Activated naive CD4-positive, alpha-beta T cell treated with Interleukin-2 at 50 U/mL for 16 hours (primary cell): ENCODE results near the gene CASZ1.

Experiments used
- DNase-seq: peaks from one replicate; pipeline ENCODE4 v3.0.0-alpha.2; 2020

CASZ1 gene, protein sequence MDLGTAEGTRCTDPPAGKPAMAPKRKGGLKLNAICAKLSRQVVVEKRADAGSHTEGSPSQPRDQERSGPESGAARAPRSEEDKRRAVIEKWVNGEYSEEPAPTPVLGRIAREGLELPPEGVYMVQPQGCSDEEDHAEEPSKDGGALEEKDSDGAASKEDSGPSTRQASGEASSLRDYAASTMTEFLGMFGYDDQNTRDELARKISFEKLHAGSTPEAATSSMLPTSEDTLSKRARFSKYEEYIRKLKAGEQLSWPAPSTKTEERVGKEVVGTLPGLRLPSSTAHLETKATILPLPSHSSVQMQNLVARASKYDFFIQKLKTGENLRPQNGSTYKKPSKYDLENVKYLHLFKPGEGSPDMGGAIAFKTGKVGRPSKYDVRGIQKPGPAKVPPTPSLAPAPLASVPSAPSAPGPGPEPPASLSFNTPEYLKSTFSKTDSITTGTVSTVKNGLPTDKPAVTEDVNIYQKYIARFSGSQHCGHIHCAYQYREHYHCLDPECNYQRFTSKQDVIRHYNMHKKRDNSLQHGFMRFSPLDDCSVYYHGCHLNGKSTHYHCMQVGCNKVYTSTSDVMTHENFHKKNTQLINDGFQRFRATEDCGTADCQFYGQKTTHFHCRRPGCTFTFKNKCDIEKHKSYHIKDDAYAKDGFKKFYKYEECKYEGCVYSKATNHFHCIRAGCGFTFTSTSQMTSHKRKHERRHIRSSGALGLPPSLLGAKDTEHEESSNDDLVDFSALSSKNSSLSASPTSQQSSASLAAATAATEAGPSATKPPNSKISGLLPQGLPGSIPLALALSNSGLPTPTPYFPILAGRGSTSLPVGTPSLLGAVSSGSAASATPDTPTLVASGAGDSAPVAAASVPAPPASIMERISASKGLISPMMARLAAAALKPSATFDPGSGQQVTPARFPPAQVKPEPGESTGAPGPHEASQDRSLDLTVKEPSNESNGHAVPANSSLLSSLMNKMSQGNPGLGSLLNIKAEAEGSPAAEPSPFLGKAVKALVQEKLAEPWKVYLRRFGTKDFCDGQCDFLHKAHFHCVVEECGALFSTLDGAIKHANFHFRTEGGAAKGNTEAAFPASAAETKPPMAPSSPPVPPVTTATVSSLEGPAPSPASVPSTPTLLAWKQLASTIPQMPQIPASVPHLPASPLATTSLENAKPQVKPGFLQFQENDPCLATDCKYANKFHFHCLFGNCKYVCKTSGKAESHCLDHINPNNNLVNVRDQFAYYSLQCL (N-terminal part only)

DNA sequence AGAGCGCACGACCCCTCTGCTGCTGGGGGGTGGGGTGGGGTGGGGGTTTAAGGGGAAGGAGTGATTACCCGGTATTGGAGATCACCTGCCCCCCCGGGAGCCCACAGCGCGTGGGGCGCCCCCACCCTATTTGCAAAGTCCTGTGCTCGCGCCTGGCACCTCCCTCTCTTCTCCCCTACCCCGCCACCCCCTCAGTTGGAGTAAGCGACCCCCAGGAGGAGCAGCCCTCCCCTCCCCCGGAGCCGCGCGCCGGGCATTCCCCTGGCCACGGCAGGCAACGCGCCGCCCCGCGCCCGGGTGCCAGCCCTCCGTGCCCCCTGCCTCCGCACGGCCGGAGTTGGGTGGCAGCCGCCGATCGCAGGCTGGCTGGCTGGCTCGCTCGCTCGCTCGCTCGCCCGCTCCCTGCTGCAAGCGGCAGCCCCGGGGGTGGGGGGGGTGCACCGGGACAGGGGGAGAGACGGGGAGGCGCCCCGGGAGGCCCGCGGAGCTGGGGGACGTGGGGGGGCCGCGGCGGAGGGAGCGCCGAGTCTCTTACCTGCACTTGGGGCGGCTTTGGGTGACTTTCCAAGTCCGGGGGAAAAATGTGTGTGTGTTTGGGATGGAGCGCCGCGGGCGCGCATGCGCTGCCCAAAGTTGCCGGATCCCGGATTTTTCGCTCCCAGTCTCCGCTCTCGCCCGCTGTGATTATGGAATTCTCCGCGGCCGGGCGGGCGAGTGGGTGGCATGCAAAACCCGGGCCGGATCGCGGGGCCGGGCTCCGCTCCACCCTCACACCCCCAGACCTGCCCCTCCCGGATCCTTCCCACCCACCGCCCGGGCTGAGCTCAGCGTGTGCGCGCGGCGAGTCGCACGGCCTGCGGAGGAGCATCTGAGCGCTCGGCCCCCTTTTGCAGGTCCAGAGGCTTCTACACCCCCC is at the start of gene CASZ1:
TSS of gene CASZ1 (minus strand) at position 618 of the 916 bp plus-strand sequence. CDS start 102,757 bp downstream, outside the sequence.
- no peak for DNase-seq

DNA sequence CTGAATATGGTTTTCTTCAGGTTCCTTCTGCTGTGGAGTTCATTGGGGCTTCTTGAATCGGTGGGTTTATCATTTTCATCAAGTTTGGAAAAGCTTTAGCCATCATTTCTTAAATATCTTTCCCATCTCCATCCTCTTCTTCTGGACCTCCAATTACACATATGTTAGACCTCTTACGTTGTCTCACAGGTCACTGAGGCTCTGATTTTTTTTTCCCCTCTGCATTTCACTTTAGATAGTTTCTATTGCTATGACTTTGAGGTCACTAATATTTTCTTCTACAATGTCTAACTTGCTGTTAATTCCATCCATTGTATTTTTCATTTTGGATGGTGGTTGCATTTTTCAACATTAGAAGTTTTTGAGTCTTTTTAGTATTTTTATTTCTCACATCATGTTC is 47.3 kb upstream of the CASZ1 start:
- DNase-seq: no peak

DNA sequence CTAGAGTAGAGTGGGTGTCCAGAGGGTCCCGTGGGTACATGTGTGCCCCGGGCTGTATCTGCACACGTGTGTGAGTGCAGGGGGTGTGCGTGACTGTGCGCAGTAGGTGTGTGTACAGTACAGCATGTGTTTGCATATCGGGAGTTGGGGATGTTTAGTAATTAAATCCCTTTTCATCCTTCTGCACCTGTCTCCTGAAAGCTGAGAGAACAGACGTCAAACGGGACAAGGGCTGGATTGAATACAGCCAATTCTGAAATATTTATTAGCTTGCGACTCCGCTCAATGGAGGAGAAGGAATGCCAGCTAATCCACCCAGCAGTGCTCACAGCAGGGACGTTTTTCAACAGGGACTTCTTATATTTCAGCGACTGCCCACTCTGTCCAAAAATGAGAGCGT is 44.7 kb upstream of the CASZ1 start:
- no peak for DNase-seq

DNA sequence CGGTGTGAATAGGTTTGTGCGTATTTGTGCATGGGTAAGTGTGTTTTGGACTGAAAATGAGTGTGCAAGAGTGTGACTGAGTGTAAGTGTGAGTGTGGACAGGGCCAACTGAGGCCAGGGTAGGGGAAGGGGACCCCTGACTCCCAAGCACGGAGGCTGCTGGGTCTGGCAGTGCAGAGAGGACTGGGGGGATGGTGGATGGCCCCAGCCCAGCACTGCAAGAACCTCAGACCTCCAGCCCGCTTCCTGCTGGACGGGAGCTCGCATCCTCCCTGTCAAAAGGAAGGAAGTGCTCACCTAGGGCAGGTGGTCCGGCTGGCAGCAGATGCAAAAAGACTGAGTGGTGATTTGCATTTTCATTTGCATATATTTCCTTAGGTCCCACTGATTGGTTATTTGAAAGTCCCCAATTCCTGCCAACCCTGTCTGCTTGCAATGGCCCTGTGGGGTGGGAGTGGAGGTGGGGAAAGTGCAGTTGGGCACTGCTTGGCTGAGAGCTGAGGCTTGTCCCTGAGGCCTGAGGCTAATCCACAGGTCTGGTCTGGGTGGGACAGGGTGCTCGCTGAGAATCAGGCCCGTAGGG is 42.8 kb upstream of the CASZ1 start:
- DNase-seq: no peak

DNA sequence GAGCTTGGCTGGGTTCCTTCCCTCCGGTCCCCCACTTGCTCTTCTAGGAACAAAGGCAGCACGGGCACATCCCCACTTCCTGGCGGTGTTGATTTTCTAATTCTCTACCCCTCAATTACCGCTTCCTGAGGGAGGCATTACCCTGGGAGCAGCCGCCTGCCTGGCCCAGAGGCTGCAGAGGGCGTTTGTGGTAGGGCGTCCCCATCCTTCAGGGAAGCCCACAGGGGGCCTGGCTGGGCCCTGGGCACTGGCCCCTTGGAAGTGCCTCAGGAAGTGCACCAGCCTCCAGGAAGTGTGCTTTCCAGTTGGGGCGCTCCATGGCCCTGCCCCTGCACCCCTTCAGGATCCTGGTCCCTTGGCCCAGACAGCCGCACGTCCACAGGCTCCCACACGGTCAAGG is 42.1 kb upstream of the CASZ1 start:
- no peak for DNase-seq

DNA sequence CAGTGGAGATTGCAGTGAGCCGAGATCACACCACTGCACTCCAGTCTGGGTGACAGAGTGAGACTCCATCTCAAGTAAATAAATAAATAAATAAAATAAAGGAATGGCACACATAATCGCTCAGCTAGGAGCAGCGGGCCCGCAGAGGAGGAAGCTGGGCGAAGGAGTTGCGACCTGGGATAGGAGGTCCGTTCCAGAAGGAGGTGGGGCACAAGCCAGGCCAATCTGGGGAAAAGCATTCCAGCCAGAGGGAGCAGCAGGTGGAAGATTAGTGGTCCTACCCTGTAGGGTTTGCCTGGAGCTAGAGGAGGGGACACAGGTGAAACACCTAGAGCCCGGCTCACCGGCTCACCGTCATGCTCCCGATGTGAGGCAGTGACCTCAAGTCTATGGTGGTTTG is 40.3 kb upstream of the CASZ1 start:
- no peak for DNase-seq

DNA sequence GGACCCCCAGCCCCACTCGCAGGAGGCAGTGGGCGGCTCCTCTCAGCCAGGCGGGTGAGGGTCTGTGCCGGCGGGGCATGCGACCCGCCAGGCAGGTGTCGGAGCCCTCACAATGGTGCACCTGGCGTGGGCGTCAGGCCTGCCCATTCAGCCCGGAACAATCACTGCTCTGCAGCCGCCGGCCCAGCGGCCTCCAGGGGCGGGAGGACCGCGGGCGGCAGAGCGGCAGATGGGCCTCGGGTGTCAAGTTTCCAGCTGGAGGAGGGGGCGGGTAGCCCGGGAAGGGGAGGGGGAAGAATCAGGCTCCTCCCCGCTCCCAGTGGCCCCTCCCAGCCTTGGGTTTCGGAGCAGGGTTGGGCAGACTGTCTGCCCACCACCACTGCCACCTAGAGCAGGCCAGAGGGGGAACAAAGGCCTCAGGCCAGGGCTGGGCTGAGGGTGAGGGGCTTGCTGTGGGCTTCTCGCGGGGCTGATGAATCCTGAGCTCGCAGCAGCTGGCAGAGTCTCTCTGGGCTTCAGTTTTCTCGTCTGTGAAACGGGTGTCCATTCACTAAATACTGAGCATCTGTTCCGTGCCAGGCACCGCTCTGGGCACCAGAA is 39.5 kb upstream of the CASZ1 start:
- DNase-seq: no peak

DNA sequence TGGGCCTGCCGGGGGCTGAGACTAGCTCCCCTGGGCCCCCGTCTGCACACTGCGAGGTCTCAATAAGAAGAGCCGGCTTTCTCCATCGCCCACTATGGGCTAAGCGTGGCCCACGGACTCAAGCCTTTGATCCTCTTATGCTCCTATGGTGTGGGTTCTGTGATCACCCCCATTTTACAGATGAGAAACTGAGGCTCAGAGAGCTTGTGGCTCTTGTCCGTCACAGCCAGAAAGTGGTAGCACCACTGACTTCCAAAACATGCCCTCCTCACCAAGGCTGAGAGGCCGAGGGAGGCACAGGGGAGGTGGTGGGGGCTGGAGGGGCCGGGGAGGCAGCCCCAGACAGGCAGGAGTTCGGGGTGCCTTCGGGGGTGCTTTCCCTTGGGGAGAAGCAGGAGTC is 39.0 kb upstream of the CASZ1 start:
- DNase-seq: no peak

DNA sequence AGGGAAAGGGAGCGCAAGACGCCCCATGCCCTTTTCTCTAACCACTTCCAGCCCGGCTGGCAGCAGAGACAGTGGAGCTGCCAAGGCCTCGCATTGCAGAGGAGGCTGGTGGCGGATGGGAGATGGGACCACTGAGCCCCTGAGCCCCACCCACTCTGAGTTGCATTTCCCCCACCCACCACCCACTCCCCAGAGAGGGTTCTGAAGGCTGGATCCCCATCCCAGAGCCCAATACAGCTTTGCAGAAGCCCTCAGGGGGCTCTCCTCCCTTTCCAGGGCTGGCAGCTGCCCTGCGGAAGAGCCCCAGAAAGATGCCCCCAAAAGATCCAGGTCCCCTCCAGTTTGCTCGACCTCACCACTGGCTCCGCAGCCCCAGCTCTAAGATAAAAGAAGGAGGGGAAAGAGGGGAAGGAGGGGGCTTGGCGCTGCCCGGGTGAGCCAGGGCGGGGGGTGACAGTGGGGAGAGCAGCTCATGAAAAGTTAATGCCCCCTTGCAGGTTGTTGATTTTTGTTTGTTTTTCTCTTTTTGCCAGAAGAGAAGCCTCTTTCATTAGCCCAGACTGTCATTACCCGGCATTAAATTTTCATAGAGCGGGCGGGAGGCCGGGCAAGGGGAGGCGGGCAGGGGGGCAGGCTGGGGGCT is 38.4 kb upstream of the CASZ1 start:
- no peak for DNase-seq

DNA sequence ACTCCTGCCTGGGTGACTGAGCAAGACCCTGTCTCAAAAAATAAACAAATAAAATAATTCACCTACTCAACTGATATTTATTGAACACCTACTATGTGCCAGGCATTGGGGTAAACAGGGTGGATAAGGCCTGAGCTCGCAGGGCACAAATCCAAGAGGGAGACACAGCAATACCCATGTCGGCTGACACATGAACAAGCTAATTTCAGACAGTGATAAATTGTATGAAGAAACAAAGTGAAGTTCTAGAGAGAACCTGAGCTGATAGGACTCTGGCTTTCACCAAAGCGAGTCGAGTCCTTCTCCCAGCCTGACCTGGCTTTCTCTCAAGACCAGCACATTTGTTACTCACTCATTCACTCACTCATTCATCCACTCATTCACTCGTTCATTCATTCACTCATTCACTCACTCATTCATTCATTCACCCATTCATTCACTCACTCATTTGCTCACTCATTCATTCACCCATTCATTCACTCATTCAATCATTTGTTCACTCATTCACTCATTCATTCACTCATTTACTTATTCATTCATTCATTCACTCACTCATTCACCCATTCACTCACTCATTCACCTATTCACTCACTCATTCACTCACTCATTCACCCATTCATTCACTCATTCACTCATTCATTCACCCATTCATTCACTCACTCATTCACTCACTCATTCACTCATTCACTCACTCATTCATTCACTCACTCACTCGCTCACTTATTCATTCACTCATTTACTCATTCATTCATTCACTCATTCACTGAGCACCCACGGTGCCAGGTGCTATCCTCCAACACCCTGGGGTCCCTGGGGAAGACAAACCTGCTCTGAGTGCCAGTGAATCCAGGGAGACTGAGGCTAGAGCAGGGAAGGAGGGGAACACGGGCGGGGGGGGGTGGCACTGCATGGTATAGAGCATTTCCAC is 37.4 kb upstream of the CASZ1 start:
- DNase-seq: no peak

DNA sequence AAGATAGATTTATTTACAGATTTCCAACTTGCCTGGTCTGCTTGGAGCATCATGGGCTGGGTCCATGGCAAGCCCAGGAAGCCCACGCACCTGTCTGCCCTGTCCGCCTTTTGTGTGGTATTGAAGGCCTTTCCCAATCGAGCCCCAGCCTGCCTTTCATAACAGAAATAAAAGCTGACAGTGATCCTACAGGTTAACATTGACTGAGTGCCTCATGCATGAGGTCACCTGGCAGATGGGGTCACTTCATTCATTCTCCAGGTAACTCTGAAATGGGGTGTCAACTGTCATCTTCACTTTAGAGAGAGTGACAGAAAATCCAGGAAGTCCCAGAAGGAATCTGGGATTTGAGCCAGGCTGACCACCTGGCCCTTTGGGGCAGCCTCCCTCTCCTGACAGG is 36.3 kb upstream of the CASZ1 start:
- DNase-seq: no peak

DNA sequence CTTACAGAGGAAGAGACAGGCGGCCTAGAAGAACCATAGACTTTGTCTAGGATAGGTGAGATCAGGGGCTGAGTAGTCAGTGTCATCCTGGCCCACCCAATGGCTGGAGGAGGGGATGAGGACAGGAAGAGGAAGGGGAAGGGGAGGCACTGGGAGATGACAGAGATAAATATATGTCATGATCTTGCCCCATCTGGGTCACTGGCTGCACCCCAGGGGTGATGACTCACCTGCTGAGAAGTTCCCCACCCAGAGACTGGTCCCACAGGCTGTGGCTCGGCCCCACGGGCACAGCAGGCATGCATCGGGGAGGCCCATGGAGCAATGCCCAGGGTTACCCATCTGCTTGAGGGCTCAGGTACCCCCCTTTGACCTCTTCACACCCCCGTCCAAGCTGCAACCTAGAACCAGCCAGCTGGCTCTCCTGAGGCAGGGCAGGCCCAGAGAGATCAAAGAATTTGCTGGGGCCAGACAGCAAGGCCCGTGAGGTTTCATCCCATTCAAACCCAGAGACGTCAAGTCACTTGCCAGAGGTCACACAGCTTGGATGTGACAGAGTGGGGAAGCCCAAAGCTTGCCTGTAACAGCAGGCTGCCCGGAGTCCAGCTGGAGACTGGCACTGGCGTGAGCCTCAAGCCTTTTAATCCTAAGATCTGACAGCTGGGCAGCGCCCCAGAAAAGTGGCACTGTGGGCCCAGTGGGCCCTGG is 34.7 kb upstream of the CASZ1 start:
- DNase-seq: no peak

DNA sequence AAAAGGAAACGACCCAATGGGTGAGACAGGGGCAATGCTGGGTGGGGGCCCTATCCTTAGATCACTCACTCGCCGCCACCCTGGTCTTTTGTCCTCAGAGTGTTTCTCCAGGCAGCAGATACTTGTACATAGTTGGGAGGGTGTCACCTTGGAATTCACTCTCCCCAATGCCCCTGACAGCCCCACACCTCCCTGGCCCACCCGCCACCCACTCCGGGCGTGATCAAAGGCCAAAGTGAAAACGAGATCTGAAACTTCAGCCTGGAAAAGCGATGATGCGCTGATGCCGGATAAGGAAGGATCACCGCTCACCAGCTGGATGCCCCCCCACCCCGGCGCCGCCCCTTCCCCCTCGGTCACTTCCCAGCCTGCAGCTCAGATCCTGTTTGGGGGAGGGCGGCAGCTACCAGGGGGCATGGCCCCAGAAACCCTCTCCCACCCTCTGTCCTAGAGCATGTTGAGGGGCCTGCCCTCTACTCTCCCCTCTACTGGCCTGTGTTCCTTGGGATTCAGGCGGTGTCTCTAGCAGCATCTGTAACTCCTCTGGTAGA is 33.6 kb upstream of the CASZ1 start:
- no peak for DNase-seq

DNA sequence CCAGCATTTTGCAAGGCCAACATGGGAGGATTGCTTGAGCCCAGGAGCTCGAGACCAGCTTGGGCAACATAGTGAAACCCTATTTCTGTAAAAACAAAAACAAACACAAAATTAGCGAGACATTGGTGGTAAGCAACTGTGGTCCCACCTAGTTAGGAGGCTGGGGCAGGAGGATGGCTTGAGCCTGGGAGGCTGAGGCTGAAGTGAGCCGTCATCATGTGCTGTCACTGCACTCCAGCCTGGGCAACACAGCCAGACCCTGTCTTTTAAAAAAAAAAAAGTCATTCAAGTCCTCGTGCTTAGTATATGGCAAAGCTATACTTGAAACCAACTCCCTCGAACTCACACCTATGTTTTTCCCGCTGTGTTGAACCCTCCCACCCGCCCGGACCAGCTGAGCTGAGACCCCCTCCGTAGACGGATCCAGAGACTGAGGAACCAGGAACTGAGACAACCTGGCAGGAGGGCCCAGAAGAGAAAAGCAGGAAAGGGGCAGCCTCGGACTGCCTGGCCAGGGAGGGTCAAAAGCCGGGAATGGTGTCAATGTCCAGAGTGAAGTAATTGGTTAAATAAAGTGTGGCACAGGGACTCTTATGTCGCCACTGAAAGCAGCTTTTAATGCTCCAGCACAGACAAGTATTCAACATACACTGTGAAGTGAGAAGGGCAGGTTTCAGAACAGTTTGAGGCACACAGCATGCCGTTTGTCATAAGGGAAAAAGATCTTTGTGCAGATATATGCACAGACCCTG is 32.8 kb upstream of the CASZ1 start:
- DNase-seq: no peak

DNA sequence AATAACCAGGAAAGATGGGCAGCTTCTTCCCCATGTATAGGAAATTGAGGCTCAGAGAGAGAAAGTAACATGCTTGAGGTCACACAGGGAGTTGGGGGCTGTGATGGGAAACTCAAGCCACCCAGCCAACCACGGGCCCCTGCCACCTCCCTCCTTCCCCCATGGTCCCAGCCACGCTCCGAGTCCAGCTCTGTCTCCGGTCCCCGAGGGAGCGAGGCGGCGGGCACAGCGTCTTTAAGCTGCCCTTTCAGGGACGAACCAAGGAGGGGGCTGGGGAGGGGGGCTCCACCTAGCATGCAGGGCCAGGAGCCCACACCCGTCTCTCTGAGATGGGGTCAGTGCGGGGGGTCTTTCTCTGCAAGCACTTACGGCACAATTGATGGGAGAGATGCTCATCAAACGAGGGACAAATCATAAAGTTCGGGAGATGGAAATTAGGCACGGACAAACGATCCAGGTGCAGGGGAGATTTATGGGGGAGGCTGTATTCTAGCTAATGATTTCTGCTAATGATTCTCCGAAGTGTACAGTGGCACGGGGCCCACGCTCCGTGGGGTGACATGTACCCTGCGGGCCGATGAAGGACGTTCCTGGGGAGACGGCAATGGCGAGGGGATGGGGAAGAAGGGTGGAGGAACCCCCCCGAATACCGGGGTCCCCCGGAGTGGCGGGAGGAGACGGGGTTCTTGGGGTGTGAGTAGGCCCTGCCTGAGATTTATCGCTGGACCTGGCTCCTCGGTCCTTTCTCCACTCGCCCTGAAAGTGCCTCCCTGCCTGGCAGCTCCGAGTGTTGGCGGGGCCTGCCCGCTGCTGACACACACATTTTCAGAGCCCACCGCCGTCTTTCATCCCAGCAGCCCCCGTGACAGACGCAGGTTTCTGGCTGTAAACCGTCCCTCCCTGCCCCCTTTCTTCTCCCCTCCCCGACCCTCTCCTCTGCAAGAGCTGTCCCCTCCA is 31.2 kb upstream of the CASZ1 start:
- DNase-seq: no peak

DNA sequence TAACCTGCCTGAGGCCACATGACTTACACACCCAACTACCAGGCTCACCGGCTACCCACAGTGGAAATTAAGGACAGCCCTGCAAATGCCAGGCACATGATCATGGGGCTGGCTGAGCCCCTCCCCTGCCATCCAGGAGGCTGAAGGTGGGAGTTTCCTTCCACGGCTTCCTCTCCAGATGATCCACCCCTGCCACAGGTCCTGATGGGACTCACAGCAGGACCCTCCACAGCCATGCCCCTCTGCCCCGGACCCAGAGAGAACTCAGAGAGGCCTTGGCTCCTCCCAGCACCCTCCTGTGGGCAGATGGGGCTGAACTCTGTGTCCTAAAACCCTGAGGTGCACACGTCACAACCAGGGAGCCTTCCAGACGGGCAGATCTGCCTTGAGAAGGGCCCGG is 29.1 kb upstream of the CASZ1 start:
- DNase-seq: no peak
